Measurements from ENCODE around the gene USP54. TPM values are rescaled to one million over a fixed set of nuclear protein-coding genes. Genes with fewer than 3 reads are reported as not detected.

USP54 gene
- total RNA-seq, 1 experiment from 2014 or later, result 37.9 TPM

GRCh38 chr10:73501651-73502050 is 89.5 kb downstream of the USP54 start:
- H2BK5ac ChIP-seq (ENCODE audit: insufficient read length, low read length), result no peak overlapping the region
- H3K79me1 ChIP-seq (ENCODE audit: insufficient read depth, low read depth, low read length, poor library complexity, severe bottlenecking), result no peaks in the 10 kb centered on the region
- no peak overlapping the region for H2BK20ac ChIP-seq (ENCODE audit: low read depth, low read length, poor library complexity, severe bottlenecking)
- H3K9ac ChIP-seq (ENCODE audit: extremely low read depth, insufficient read length, low read length), result no peak overlapping the region
- H3K4ac ChIP-seq (ENCODE audit: low read depth, low read length), result no peak overlapping the region
- no peak overlapping the region for H2AFZ ChIP-seq (ENCODE audit: low read length)
- H3K36me3 Mint-ChIP-seq (ENCODE audit: insufficient read depth in 1 of 3, low read depth in 3 of 3), result peaks cover 11 to 40% (median 32%) of the 10 kb centered on the region in 3 experiments; a peak in 6 of 7 replicates
- no peak overlapping the region for H3T11ph ChIP-seq (ENCODE audit: low read length)
- H3K27ac ChIP-seq (ENCODE audit: insufficient read length, low read depth, low read length), result no peak overlapping the region
- no peaks in the 10 kb centered on the region for H3K9me3 Mint-ChIP-seq
- no peak overlapping the region for H4K8ac ChIP-seq (replicated peaks; ENCODE audit: insufficient read length, low read depth, low read length)
- H2BK15ac ChIP-seq (ENCODE audit: low read depth, low read length), result no peak overlapping the region
- H3K23me2 ChIP-seq (ENCODE audit: insufficient read length, low read depth, low read length, poor library complexity, severe bottlenecking), result no peaks in the 10 kb centered on the region
- H2BK12ac ChIP-seq (ENCODE audit: insufficient read length, low read depth, low read length), result no peak overlapping the region
- H3K4me1 Mint-ChIP-seq, result peaks cover 18 to 20% of the 10 kb centered on the region in 2 experiments
- H4K91ac ChIP-seq (ENCODE audit: insufficient read length, low read depth, low read length), result no peak overlapping the region
- DNase-seq, result no peak
- H2AK5ac ChIP-seq (ENCODE audit: insufficient read length, low read length), result no peak overlapping the region
- H3K4me1 ChIP-seq (ENCODE audit: insufficient read depth, low read length), result no peaks in the 10 kb centered on the region; the same call in 1 of the 2 replicates
- H3K18ac ChIP-seq (ENCODE audit: insufficient read length, low read depth, low read length), result no peak overlapping the region
- no peak overlapping the region for H3K23ac ChIP-seq (ENCODE audit: insufficient read length, low read depth, low read length)
- H3K27ac Mint-ChIP-seq, result no peak overlapping the region
- no peaks in the 10 kb centered on the region for H3K27me3 ChIP-seq (ENCODE audit: insufficient read depth, low read length)
- no peak for TF ChIP-seq CTCF (conservative IDR thresholded peaks at IDR 0.05)
- no peaks in the 10 kb centered on the region for H3K79me2 ChIP-seq (ENCODE audit: insufficient read depth, low read length)
- no peak overlapping the region for H4K5ac ChIP-seq (ENCODE audit: insufficient read length, low read depth, low read length)
- H3K56ac ChIP-seq (ENCODE audit: insufficient read length, low read depth, low read length), result no peak overlapping the region
- no peaks in the 10 kb centered on the region for H4K20me1 ChIP-seq (ENCODE audit: control insufficient read depth, insufficient read depth, insufficient read length)
- H3K27me3 Mint-ChIP-seq (ENCODE audit: low read depth), result no peaks in the 10 kb centered on the region
- H2BK120ac ChIP-seq (ENCODE audit: low read depth, low read length, poor library complexity, severe bottlenecking), result no peak overlapping the region
- H3K9me3 ChIP-seq (ENCODE audit: control insufficient read depth, low read depth, low read length), result no peaks in the 10 kb centered on the region
- no peak overlapping the region for H3K4me3 Mint-ChIP-seq
- no peak overlapping the region for H3K14ac ChIP-seq (ENCODE audit: insufficient read depth, low read length)
- H3K4me2 ChIP-seq (ENCODE audit: insufficient read depth, insufficient read length, low read length), result no peak overlapping the region

Measured in H9 (cell line).